K562 (cell line): Measurements from ENCODE around the gene POU4F1. TPM values are rescaled to one million over a fixed set of nuclear protein-coding genes. Genes with fewer than 3 reads are reported as not detected.

ENCODE experiments used
- ATAC-seq: fragments of 200-7000 bp; cut with Tn5 transposase; 3 replicates; pipeline ENCODE4 v1.9.1; 2020; ENCODE audit warnings: moderate library complexity
- BruUV-seq: library from RNA; stranded (reverse); fragments of 400-500 nt; replicated peaks from 2 replicates; lab custom pipeline; 2021; lab: Mats Ljungman, UMichigan
- CTCF ChIA-PET: fragments of 300-600 bp; formaldehyde crosslinking; extraction: SDS; loops from one replicate; lab custom pipeline; 2021; ENCODE audit warnings: low intra/inter-chr PET ratio; lab: Yijun Ruan, JAX
- POLR2A ChIA-PET: fragments of 300-600, 350-650 bp; sonication (Branson Sonifier 250); formaldehyde crosslinking; extraction: SDS; loops from one replicate; lab custom pipeline; 2021; ENCODE audit warnings: antibody characterized with exemption, inconsistent platforms; lab: Yijun Ruan, JAX
- DNase-seq, 4 experiments: peaks; one replicate each; pipeline versions ENCODE4 v3.0.0 to v3.0.0-alpha.2; 2011 to 2018; ENCODE audit warnings: low spot score in 3 of 4, mixed read lengths in 3 of 4; ENCODE audit errors: extremely low read depth in 1 of 4
- FAIRE-seq: peaks from 2 replicates; lab custom pipeline; 2011; peaks lifted over from hg19 to GRCh38; lab: Jason Lieb, UNC
- H2AFZ ChIP-seq: 2 replicates; pipeline ENCODE4 v1.6.0; 2011; ENCODE audit warnings: low read depth, low read length, control low read depth, inconsistent platforms
- H3K27ac ChIP-seq: fragments of 200-600 bp; 3 replicates; pipeline ENCODE4 v1.8.0; 2011; ENCODE audit warnings: low read depth, mild to moderate bottlenecking, control low read depth, inconsistent platforms, low read length, moderate library complexity, mixed read lengths; ENCODE audit errors: extremely low read depth
- H3K27me3 ChIP-seq, 2 experiments: fragments of 300-600 bp in 1 of 2; 2 replicates in 1 of 2; 3 replicates in 1 of 2; pipeline versions ENCODE4 v1.6.0 to v1.8.0; 2011; ENCODE audit warnings: inconsistent platforms in 2 of 2, low read length in 2 of 2, mild to moderate bottlenecking in 1 of 2, mixed read lengths in 1 of 2, moderate library complexity in 1 of 2; ENCODE audit not compliant: control insufficient read depth in 2 of 2, insufficient read depth in 2 of 2
- H3K36me3 ChIP-seq: fragments of 300-600 bp; 3 replicates; pipeline ENCODE4 v1.8.0; 2011; ENCODE audit warnings: mild to moderate bottlenecking, low read length, inconsistent platforms; ENCODE audit not compliant: control insufficient read depth, insufficient read depth
- H3K4me1 ChIP-seq, 2 experiments: fragments of 200-600 bp in 1 of 2; replicated peaks in 1 of 2; 2 replicates in 1 of 2; 3 replicates in 1 of 2; pipeline versions ENCODE4 v1.5.1 to v1.8.0; 2011; ENCODE audit warnings: inconsistent platforms in 2 of 2, low read length in 2 of 2, mild to moderate bottlenecking in 1 of 2, mixed read lengths in 1 of 2, moderate library complexity in 1 of 2; ENCODE audit not compliant: control insufficient read depth in 2 of 2, insufficient read depth in 2 of 2
- H3K4me2 ChIP-seq: 2 replicates; pipeline ENCODE4 v1.6.1; 2011; ENCODE audit warnings: low read length, control low read depth, inconsistent platforms, mixed read lengths; ENCODE audit not compliant: insufficient read depth
- H3K4me3 ChIP-seq: fragments of 200-600 bp; sonication (generic), shearing (Covaris generic); 2 replicates; pipeline ENCODE4 v1.5.1; 2016; ENCODE audit warnings: control low read depth, inconsistent platforms
- H3K79me2 ChIP-seq: fragments of 200-600 bp; 3 replicates; pipeline ENCODE4 v1.8.0; 2011; ENCODE audit warnings: low read length, inconsistent platforms; ENCODE audit not compliant: control insufficient read depth, insufficient read depth
- H3K9ac ChIP-seq, 2 experiments: 2 replicates each; pipeline versions ENCODE4 v1.6.0 to v1.6.1; 2011; ENCODE audit warnings: low read depth in 2 of 2, low read length in 2 of 2, control low read depth in 1 of 2, inconsistent platforms in 1 of 2, mild to moderate bottlenecking in 1 of 2, mixed read lengths in 1 of 2; ENCODE audit not compliant: insufficient read depth in 1 of 2
- H3K9me1 ChIP-seq: one replicate; pipeline ENCODE4 v1.6.0; 2011; ENCODE audit warnings: inconsistent platforms, mild to moderate bottlenecking, low read length, moderate library complexity; ENCODE audit not compliant: control insufficient read depth, insufficient read depth
- H3K9me3 ChIP-seq: replicated peaks from 2 replicates; pipeline ENCODE4 v1.5.1; 2011; ENCODE audit warnings: low read depth, low read length, inconsistent platforms; ENCODE audit not compliant: control insufficient read depth, insufficient read depth
- H4K20me1 ChIP-seq: replicated peaks from 2 replicates; pipeline ENCODE4 v1.6.1; 2011; ENCODE audit warnings: low read length, inconsistent platforms, mixed read lengths; ENCODE audit not compliant: control insufficient read depth, insufficient read depth
- CBFB ChIP-seq: sonication (generic); formaldehyde crosslinking; IDR thresholded peaks from 2 replicates; pipeline ENCODE4 v1.4.0; 2020; ENCODE audit warnings: mild to moderate bottlenecking, missing genetic modification reagents
- CHD7 ChIP-seq: fragments of 200-600 bp; sonication (generic); IDR thresholded peaks from one replicate; pipeline ENCODE4 v1.6.1; 2012; ENCODE audit warnings: mild to moderate bottlenecking, low read depth, low read length, inconsistent platforms
- MECOM ChIP-seq: fragments of 250-450 bp; sonication (Bioruptor Pico); IDR thresholded peaks from 2 replicates; pipeline ENCODE4 v1.8.0; 2022; ENCODE audit warnings: inconsistent platforms
- ZNF134 ChIP-seq: fragments of 250-450 bp; sonication (Bioruptor Pico); conservative IDR thresholded peaks from 2 replicates; pipeline ENCODE4 v1.4.0; 2020
- ZNF830 ChIP-seq: fragments of 250-450 bp; sonication (Bioruptor Pico); IDR thresholded peaks from 2 replicates; pipeline ENCODE4 v1.5.0; 2021; ENCODE audit warnings: mild to moderate bottlenecking
- WGBS: fragments of 100-300 bp; shearing (Covaris generic); methylation state at CpG from one replicate; pipeline ENCODE4 v1.1.6; 2016; ENCODE audit warnings: low coverage, mixed read lengths; ENCODE audit not compliant: insufficient coverage; ENCODE audit errors: missing lambda C conversion rate; 5-methylcytosine and 5-hydroxymethylcytosine counted together
- in situ Hi-C: fragments of 300-500 bp; cut with MboI; formaldehyde crosslinking; loops from 4 replicates; pipeline ENCODE4 v1.15.0; 2018; ENCODE audit warnings: inconsistent platforms, mixed read lengths
- intact Hi-C: fragments of 100-400 bp; cut with micrococcal nuclease; formaldehyde crosslinking; loops from 2 replicates; pipeline ENCODE4 v1.14.2; 2022
- polyA plus RNA-seq, 8 experiments: library from polyadenylated mRNA; depleted of rRNA in 4 of 8; stranded (reverse) in 5 of 8; unstranded in 3 of 8; fragments of >200 nt; fragmentation: Nextera tagmentation in 2 of 8; fragmentation: Illumina TruSeq in 1 of 8; extraction: Ambion mirVana in 2 of 8; extraction: Trizol in 1 of 8; gene quantifications; 2 replicates each; pipeline versions ENCODE4 v1.2.1 to v1.2.3, GENCODE V29; 2011 to 2014; ENCODE audit warnings: inconsistent platforms in 1 of 8, missing spikeins in 1 of 8
- total RNA-seq, 7 experiments: library from RNA; depleted of rRNA in 6 of 7; stranded (reverse); fragments of >200 nt in 6 of 7; fragmentation: Illumina TruSeq in 2 of 7; extraction: Trizol in 2 of 7; gene quantifications; 2 replicates each; pipeline versions ENCODE4 v1.2.1 to v1.2.3, GENCODE V29; 2011 to 2021; ENCODE audit warnings: low replicate concordance in 1 of 7

POU4F1 gene
- total and polyA plus RNA-seq, 9 of the 15 experiments (the other 6 are each of a cell fraction or from before 2014, with no cell fraction given) = 0.61 to 2.8 (median 1.5) TPM

GRCh38 chr13:78587395-78587794 lies 16.0 kb downstream of the POU4F1 start:
- ATAC-seq (no peak), DNase-seq (no peak), FAIRE-seq (no peak)
- intact Hi-C loops = no loop called here
- Histone ChIP-seq H3K9me1 (no peaks in the 10 kb centered on the region), H3K4me2 (no peak overlapping the region), H3K4me1 (peaks cover 0 to 3% of the 10 kb centered on the region in 2 experiments; a peak in 2 of 5 replicates), H3K36me3 (no peaks in the 10 kb centered on the region), H3K9ac (no peak overlapping the region), H2AFZ (no peak overlapping the region), H3K9me3 (no peaks in the 10 kb centered on the region), H3K79me2 (no peaks in the 10 kb centered on the region), H3K4me3 (no peak overlapping the region), H3K27me3 (no peaks in the 10 kb centered on the region), H3K27ac (no peak overlapping the region), H4K20me1 (no peaks in the 10 kb centered on the region)
- TF ChIP-seq MECOM (no peak), ZNF134 (CRISPR knock-in tag) (no peak), CHD7 (no peak), ZNF830 (CRISPR knock-in tag) (no peak), CBFB (no peak)
- BruUV-seq = no TSS peak
- POLR2A ChIA-PET = no interaction called here
- in situ Hi-C loops = no loop called here
- WGBS = 16% methylated on average over 8 of the region's 18 CpGs
- CTCF ChIA-PET = no interaction called here
